Osteocyte (in vitro differentiated cells): ENCODE data around the gene SEMA4G. TPM values are rescaled to one million over a fixed set of nuclear protein-coding genes. Genes with fewer than 3 reads are reported as not detected.
A peak's percentile ranks its signal among the peaks of the same experiment; 100 is the strongest.

Experiments used
- DNase-seq: peaks from one replicate; pipeline ENCODE4 v3.0.0; 2021; ENCODE audit warnings: mixed read lengths; ENCODE audit not compliant: unreplicated experiment; ENCODE audit errors: extremely low spot score
- H3K27ac Mint-ChIP-seq: one replicate; pipeline ENCODE4 v1.8.0; 2021; ENCODE audit warnings: mild to moderate bottlenecking, mixed read lengths; ENCODE audit not compliant: unreplicated experiment
- H3K27me3 Mint-ChIP-seq: one replicate; pipeline ENCODE4 v1.8.0; 2021; ENCODE audit warnings: mixed read lengths; ENCODE audit not compliant: unreplicated experiment
- H3K36me3 Mint-ChIP-seq: one replicate; pipeline ENCODE4 v1.8.0; 2021; ENCODE audit warnings: mixed read lengths; ENCODE audit not compliant: unreplicated experiment
- H3K4me1 Mint-ChIP-seq: one replicate; pipeline ENCODE4 v1.8.0; 2021; ENCODE audit warnings: mixed read lengths; ENCODE audit not compliant: unreplicated experiment
- H3K4me3 Mint-ChIP-seq: one replicate; pipeline ENCODE4 v1.8.0; 2021; ENCODE audit warnings: mild to moderate bottlenecking, moderate library complexity, mixed read lengths; ENCODE audit not compliant: unreplicated experiment
- H3K9me3 Mint-ChIP-seq: one replicate; pipeline ENCODE4 v1.8.0; 2021; ENCODE audit warnings: mixed read lengths; ENCODE audit not compliant: unreplicated experiment
- total RNA-seq: library from RNA; stranded (reverse); gene quantifications from 2 replicates; pipeline ENCODE4 v1.2.1, GENCODE V29; 2021
- TF ChIP-seq, protein P1 (sequence below): fragments of 200-600 bp; sonication (generic); IDR thresholded peaks from 2 replicates; pipeline ENCODE4 v1.5.0; 2021; ENCODE audit warnings: antibody characterized with exemption, mild to moderate bottlenecking, moderate library complexity

SEMA4G gene
- total RNA-seq, 1 donor from 2014 or later = 7.1 TPM

DNA sequence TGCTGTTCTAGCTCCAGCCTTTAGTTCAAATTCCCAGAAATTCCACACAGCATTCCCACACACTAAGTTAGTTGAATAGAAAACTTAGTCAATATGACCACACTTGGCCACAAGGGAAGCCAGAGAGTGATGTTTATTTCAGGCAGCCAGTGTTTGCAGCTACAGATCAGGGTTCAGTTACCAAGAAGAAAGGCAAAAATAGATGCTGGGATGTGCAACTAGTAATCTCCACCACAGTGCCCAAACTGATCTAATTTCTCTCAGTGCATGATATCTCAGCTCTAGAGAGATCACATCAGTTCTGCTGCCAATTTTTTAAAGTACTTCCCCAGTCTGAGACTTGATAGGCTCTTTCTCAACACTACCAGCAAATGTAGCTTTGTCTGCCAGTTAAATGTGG, 38.9 kb upstream of the SEMA4G start:
- Mint-ChIP-seq H3K4me1 (no peaks in the 10 kb centered on the region), H3K36me3 (peaks cover 55% of the 10 kb centered on the region)

DNA sequence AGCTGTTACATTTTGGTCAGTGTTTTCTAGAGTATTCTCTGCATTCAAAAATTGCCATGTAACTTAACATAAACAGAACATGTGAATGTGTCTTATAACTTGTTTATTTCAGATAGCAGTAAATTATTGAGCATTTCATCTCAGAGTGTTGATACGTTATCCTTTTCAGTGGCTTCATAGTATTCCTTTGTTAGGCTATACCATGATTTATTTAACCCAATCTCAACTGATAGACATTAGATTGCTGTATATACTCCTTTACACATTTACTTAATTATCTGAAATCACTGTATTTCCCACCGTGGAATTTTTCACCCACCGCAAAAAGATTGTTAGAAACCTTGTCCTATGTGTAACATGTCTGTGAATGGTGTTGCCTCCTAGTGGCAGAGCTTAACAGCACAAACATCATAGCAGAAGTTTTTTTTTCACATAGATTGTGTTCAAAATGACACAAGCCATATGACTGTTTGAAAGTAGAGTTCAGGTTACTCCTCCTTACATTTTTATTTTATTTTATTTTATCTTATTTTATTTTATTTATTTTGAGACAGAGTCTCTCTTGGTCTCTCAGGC, 35.1 kb upstream of the SEMA4G start:
- Mint-ChIP-seq H3K36me3 (peaks cover 47% of the 10 kb centered on the region), H3K4me1 (peaks cover 3% of the 10 kb centered on the region), H3K27ac (no peak overlapping the region), H3K4me3 (no peak overlapping the region), H3K27me3 (no peaks in the 10 kb centered on the region), H3K9me3 (no peaks in the 10 kb centered on the region)
- TF ChIP-seq, protein P1, sequence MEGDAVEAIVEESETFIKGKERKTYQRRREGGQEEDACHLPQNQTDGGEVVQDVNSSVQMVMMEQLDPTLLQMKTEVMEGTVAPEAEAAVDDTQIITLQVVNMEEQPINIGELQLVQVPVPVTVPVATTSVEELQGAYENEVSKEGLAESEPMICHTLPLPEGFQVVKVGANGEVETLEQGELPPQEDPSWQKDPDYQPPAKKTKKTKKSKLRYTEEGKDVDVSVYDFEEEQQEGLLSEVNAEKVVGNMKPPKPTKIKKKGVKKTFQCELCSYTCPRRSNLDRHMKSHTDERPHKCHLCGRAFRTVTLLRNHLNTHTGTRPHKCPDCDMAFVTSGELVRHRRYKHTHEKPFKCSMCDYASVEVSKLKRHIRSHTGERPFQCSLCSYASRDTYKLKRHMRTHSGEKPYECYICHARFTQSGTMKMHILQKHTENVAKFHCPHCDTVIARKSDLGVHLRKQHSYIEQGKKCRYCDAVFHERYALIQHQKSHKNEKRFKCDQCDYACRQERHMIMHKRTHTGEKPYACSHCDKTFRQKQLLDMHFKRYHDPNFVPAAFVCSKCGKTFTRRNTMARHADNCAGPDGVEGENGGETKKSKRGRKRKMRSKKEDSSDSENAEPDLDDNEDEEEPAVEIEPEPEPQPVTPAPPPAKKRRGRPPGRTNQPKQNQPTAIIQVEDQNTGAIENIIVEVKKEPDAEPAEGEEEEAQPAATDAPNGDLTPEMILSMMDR = peak; percentile 53
- DNase-seq = no peak

More for the DNA sequence above, 38.9 kb upstream of the SEMA4G start:
- H3K9me3 Mint-ChIP-seq = no peaks in the 10 kb centered on the region
- no peaks in the 10 kb centered on the region for H3K27me3 Mint-ChIP-seq
- TF ChIP-seq, protein P1 = no peak
- H3K27ac Mint-ChIP-seq = no peak overlapping the region
- no peak overlapping the region for H3K4me3 Mint-ChIP-seq
- DNase-seq = no peak

DNA sequence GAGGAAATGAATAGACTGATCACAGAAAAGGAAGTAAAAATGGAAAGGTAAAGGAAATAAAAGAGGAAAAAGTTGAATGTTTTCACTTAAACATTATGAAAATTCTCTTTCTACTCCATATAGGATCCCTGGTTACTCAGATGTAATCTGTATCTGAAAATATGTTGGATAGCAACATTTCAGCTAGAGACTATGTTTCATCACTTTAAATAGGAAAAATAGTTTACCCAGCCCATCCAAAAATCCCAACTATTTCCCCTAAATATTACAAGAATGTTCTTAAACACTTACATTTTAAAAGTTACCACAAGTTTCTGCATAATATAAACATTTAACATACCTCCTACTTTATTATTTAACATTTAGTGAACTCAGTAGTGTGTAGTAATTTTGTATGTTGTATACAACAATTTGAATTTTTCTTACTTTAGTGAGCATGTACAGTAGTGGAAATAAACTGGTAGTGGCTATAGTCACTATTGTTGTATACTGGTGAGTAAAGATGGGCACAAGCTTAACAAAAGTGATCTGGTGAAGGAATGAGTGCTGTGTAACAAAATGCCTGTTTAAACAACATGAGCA, 29.4 kb upstream of the SEMA4G start:
- no peaks in the 10 kb centered on the region for H3K9me3 Mint-ChIP-seq
- no peak for DNase-seq
- TF ChIP-seq, protein P1 = no peak
- peaks cover 11% of the 10 kb centered on the region for H3K4me1 Mint-ChIP-seq
- peaks cover 41% of the 10 kb centered on the region for H3K36me3 Mint-ChIP-seq
- no peak overlapping the region for H3K4me3 Mint-ChIP-seq
- no peaks in the 10 kb centered on the region for H3K27me3 Mint-ChIP-seq
- H3K27ac Mint-ChIP-seq = peak overlapping the region; percentile 81

DNA sequence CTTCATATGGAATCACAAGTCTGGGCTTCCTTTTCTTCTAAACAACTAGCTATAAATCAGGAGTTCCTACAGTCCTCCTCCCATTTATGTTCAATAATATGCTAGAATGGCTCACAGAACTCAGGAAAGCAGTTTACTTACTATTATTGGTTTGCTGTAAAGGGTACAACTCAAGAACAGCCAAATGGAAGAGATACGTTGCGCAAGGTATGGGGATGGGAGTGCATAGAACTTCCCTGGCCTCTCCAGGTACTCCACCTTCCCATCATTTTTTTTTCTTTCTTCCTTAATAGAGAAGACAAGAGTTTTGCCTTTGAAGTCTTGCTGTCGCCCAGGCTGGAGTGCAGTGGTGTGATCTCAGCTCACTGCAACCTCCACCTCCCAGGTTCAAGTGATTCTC, 27.1 kb upstream of the SEMA4G start:
- DNase-seq = no peak

DNA sequence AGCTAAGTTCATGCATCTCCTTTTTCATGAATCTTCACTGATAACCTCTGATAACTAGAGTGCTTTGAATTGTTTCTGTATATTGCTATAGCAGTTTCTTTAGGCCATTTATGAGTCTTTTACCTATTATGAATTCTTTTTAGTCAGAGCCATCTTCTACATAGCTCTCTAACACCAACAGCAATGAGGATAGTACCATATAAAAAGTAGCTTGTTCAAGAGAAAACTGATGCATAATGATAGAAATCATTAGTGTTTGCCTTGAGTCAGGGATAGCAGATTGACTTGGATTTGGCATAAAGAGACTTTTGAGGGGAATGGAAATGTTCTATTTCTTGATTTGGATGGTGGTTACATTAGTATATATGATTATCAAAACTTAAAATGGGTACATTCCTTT, 25.8 kb upstream of the SEMA4G start:
- TF ChIP-seq, protein P1 = no peak
- Mint-ChIP-seq H3K9me3 (no peaks in the 10 kb centered on the region), H3K36me3 (peaks cover 52% of the 10 kb centered on the region), H3K4me3 (no peak overlapping the region), H3K27me3 (no peaks in the 10 kb centered on the region), H3K27ac (no peak overlapping the region), H3K4me1 (peaks cover 11% of the 10 kb centered on the region)
- no peak for DNase-seq

More for the DNA sequence above, 27.1 kb upstream of the SEMA4G start:
- Mint-ChIP-seq H3K36me3 (peaks cover 48% of the 10 kb centered on the region), H3K9me3 (no peaks in the 10 kb centered on the region), H3K27me3 (no peaks in the 10 kb centered on the region), H3K27ac (no peak overlapping the region), H3K4me1 (peaks cover 11% of the 10 kb centered on the region), H3K4me3 (no peak overlapping the region)
- TF ChIP-seq, protein P1 = no peak
